Adipocyte (in vitro differentiated cells): ENCODE measurements around the gene OR6B3.

Experiments
- DNase-seq: peaks from one replicate; pipeline ENCODE4 v3.0.0-alpha.2; 2015; ENCODE audit warnings: low read depth
- H3K27me3 ChIP-seq: replicated peaks from 2 replicates; pipeline ENCODE4 v1.7.0; 2013; ENCODE audit warnings: mild to moderate bottlenecking, low read length, moderate library complexity; ENCODE audit not compliant: control insufficient read depth, insufficient read depth
- H3K36me3 ChIP-seq: 2 replicates; pipeline ENCODE4 v1.7.0; 2013; ENCODE audit warnings: low read length, mild to moderate bottlenecking, moderate library complexity; ENCODE audit not compliant: control insufficient read depth, insufficient read depth, severe bottlenecking
- H3K4me1 ChIP-seq: 2 replicates; pipeline ENCODE4 v1.7.0; 2013; ENCODE audit warnings: mild to moderate bottlenecking, low read length, moderate library complexity; ENCODE audit not compliant: control insufficient read depth, insufficient read depth
- H3K4me3 ChIP-seq: 2 replicates; pipeline ENCODE4 v1.7.0; 2013; ENCODE audit warnings: mild to moderate bottlenecking, low read length, moderate library complexity
- H3K9ac ChIP-seq: 2 replicates; pipeline ENCODE4 v1.7.0; 2013; ENCODE audit warnings: mild to moderate bottlenecking, low read length, moderate library complexity
- H3K9me3 ChIP-seq: 2 replicates; pipeline ENCODE4 v1.7.0; 2013; ENCODE audit warnings: mild to moderate bottlenecking, low read length, moderate library complexity; ENCODE audit not compliant: control insufficient read depth

Gene OR6B3

GRCh38 chr2:240018071-240018750, 35.1 kb downstream of the OR6B3 start:
- no peak for DNase-seq
- no peaks in the 10 kb centered on the region for H3K4me1 ChIP-seq
- H3K9me3 ChIP-seq, result no peaks in the 10 kb centered on the region
- H3K9ac ChIP-seq, result no peak overlapping the region
- peaks cover 67% of the 10 kb centered on the region for H3K36me3 ChIP-seq
- no peak overlapping the region for H3K4me3 ChIP-seq
- H3K27me3 ChIP-seq, result no peaks in the 10 kb centered on the region

DNA sequence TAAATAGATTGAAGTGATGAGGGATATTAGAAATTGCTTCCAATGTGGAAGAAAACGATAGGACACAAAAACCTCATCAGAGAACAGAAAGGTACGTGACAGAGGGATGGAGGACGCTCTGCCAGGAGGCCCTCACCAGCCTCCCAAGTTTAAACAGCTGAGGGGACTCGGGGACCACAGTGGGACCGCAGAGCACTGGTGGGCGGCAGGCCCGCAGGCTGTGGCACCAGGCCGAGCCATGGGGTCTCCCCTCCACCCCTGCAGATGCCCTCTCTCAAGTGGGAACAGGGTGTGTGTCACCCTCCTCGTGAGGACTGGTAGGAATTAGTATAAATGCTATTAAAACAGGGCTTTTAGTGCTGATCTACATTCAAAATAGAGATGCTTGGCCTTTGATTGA, 39.0 kb downstream of the OR6B3 start:
- no peak for DNase-seq
- Histone ChIP-seq H3K9me3 (no peaks in the 10 kb centered on the region), H3K36me3 (peaks cover 88% of the 10 kb centered on the region), H3K4me3 (no peak overlapping the region), H3K4me1 (no peaks in the 10 kb centered on the region), H3K27me3 (no peaks in the 10 kb centered on the region), H3K9ac (no peak overlapping the region)

DNA sequence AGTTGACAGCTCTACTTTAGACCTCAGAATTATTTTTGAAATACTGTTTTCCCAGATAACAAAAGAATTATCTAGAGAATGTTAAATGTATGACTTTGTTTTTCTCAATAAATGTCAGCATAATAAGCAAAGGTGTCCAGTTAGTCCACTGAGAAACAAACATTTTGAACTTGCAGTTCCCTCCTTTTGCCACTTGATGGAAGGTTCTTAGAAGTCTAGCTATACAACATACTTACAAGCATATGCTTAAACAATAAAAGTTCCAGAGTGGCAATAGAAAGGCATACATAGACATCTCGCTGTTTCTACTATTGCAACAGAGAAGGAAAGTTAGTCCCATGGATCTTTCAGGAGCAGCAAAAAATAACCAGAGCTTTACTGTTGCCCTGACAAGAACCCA, 40.0 kb downstream of the OR6B3 start:
- no peaks in the 10 kb centered on the region for H3K4me1 ChIP-seq
- no peak overlapping the region for H3K4me3 ChIP-seq
- no peaks in the 10 kb centered on the region for H3K27me3 ChIP-seq
- H3K36me3 ChIP-seq, result peaks cover 90% of the 10 kb centered on the region
- DNase-seq, result peak; percentile 19
- H3K9me3 ChIP-seq, result no peaks in the 10 kb centered on the region
- H3K9ac ChIP-seq, result no peak overlapping the region

DNA sequence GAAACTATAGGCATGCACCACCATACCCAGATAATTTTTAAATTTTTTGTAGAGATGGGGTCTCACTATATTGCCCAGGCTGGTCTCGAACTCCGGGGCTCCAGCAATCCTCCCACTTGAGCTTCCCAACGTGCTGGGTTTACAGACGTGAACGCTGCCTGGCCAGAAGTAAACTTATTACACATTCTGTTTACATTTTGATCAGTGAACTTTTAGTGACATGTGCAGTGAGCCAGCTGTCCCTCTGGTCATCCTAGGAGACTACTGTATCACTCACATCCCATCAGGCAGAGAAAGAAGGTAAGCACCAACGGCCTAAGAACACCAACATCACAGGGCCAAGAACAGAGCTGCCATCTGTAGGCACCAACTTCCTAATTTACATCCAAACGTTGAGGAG, 50.3 kb downstream of the OR6B3 start:
- no peak for DNase-seq
- Histone ChIP-seq H3K36me3 (peaks cover 86% of the 10 kb centered on the region), H3K4me3 (no peak overlapping the region), H3K27me3 (no peaks in the 10 kb centered on the region), H3K9me3 (no peaks in the 10 kb centered on the region), H3K9ac (no peak overlapping the region), H3K4me1 (peaks cover 3% of the 10 kb centered on the region)

DNA sequence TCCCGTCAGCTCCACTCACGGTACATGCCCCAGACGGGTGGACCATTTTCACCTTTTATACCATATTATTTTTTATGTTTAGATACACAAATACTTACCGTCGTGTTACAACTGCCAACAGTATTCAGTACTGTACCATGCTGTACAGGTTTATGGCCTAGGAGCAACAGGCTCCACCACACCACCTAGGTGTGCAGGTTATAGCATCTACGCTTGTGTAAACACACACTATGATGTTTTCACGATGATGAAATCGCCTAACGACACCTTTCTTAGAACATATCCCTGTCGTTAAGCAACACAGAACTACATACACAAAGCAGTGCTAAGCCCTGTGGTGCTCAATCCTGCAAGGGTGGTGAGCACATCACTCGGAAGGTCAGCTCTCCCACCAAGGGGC, 52.6 kb downstream of the OR6B3 start:
- no peak overlapping the region for H3K9ac ChIP-seq
- H3K4me1 ChIP-seq, result peaks cover 3% of the 10 kb centered on the region
- H3K4me3 ChIP-seq, result no peak overlapping the region
- H3K9me3 ChIP-seq, result no peaks in the 10 kb centered on the region
- H3K27me3 ChIP-seq, result no peaks in the 10 kb centered on the region
- peaks cover 66% of the 10 kb centered on the region for H3K36me3 ChIP-seq
- no peak for DNase-seq

GRCh38 chr2:239997686-239998409, 55.5 kb downstream of the OR6B3 start:
- H3K27me3 ChIP-seq, result no peaks in the 10 kb centered on the region
- H3K9me3 ChIP-seq, result no peaks in the 10 kb centered on the region
- H3K36me3 ChIP-seq, result peaks cover 41% of the 10 kb centered on the region
- no peak overlapping the region for H3K9ac ChIP-seq
- peaks cover 7% of the 10 kb centered on the region for H3K4me1 ChIP-seq
- no peak overlapping the region for H3K4me3 ChIP-seq
- DNase-seq, result no peak
